Suppressor macrophage treated with lipopolysaccharide for 4 hours (primary cell): ENCODE results near the gene DNAJB8.

ENCODE experiments used
- DNase-seq: peaks from one replicate; pipeline ENCODE4 v3.0.0-alpha.2; 2020

Gene DNAJB8

GRCh38 chr3:128463771-128464170 is 2.9 kb downstream of the DNAJB8 start:
- no peak for DNase-seq

DNA sequence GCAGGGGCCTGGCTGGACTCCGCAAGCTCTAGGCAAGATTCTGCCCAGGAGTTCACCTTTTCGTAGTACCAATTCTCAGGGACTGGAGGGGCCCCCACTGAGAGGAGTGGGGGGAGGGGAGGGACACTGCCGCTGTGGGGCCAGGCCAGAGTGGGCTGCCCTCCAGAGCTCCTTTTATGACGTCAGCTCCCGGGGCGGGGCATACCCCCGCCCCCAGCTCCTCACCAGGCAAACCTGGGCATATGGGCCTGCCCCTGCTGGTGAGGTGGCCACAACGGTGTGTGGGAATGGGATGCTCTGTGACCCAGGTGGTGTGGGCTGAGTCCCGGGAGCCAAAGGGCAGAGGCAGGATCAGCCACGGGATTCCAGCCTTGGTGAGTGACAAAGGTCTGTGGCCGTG is 3.3 kb downstream of the DNAJB8 start:
- DNase-seq, result no peak

DNA sequence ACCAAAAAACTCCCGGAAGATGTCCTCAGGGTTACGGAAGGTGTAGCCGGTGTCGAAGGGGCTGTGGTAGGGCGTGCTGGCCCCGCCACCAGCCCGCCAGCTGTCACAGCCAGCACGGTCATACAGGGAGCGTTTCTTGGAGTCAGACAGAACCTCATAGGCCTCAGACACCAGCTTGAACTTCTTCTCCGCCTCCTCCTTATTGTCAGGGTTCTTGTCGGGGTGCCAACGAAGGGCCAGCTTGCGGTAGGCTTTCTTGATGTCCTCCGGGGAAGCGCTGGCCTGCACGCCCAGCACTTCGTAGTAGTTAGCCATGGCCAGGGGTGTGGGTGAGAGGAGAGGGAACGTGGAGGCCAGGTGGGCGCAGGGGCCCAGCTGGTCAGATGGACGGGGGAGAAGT is 3.8 kb downstream of the DNAJB8 start:
- DNase-seq, result no peak

DNA sequence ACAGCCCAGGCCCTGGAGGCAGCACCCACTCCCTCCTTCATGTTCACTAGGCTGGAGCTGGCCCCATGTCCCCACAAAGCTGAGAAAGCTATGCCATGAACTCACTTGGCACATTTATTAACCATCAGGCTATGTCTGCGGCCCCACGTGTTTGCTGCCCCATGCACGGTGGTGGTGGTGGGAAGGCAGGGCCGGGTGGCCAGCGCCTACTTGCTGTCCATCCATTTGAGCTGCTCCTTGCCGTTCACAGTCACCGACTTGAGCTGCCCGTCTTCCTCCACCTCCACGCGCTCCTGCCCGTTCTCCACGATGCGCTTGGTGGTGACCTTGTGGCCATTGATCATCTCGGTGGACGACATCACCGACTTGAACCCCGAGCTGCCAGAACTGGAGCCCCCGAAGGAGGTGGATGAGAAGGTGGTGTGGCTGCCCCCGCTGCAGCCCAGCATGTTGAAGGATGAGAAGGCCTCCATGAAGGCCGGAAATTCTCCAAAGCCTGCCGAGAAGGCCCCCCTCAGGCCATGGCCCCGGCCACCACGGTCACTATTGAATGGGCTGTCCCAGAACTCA is 4.3 kb downstream of the DNAJB8 start:
- no peak for DNase-seq

GRCh38 chr3:128461731-128462130 is 5.0 kb downstream of the DNAJB8 start:
- DNase-seq, result no peak

GRCh38 chr3:128459461-128459820 is 7.2 kb downstream of the DNAJB8 start:
- DNase-seq, result no peak

GRCh38 chr3:128458746-128459460 is 7.8 kb downstream of the DNAJB8 start:
- no peak for DNase-seq

DNA sequence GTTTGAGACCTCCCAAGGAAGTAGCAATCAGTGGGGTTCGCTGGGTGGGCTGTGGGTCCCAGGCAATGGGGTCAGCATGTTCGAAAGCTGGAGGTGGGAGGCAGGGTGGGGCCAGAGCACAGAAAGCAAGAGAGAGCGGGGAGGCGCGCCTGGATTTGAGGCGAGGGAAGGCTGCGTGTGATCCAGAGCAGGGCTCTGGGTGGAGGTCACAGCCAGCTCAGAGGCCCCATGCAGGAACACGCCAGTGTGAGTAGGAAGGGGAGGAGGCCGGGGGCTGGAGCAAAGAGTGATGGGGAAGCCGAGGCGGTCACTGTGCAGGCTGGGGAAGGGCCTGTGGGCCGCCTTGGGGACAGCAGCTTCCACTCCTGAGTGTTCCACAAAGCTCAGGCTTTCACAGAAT is 8.8 kb downstream of the DNAJB8 start:
- no peak for DNase-seq

GRCh38 chr3:128456776-128457715 is 9.6 kb downstream of the DNAJB8 start:
- no peak for DNase-seq

- no peak for DNase-seq
Measured at GRCh38 chr3:128455786-128456748, 10.6 kb downstream of the DNAJB8 start.

- no peak for DNase-seq
Measured at GRCh38 chr3:128455116-128455515, 11.6 kb downstream of the DNAJB8 start.

DNA sequence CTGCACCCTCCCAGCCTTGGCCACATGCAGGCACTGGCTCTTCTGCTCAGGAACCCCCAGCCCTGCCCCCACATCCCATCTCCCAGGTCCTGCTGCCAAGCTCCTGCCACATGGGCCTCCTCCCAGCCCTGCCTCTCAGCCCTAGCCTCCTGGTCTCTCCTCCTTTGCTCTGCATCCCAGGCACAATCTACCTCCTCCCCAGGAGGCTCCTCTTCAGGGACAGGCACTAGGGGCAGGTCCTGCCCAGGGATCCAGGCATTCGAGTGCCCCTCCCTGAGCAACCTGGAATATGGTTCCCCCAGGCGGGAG is 12.4 kb downstream of the DNAJB8 start:
- DNase-seq, result no peak

GRCh38 chr3:128453501-128454309 is 13.0 kb downstream of the DNAJB8 start:
- no peak for DNase-seq

DNA sequence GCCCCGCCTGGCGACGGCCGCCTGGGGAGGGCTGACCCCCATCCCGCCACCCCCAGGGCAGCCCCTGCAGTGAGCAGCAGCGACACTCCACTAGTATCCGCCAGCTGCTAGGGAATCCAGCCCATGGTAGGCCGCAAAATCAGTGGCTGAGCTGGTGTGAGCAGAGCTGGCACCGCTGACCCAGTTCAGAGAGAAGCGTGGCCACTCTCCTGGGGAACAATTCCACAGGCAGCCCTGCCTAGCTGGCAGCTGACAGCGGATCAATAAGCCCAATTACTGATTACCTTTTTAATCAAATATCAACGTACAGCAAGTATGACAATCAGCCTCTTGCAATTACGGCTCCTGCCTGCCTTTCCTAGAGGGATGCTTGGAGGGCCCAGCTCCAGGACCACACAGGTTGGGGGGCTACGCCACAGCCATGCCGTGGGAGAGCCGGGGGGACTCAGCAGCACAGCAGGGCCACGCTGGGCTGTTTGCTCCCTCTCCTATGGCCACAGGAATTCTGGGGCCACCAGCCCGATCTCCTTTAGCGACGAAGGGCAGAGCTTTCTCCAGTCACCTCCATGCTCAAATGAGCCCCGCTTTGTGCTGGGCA is 13.9 kb downstream of the DNAJB8 start:
- DNase-seq, result no peak

GRCh38 chr3:128452120-128452519 is 14.6 kb downstream of the DNAJB8 start:
- DNase-seq, result no peak

DNA sequence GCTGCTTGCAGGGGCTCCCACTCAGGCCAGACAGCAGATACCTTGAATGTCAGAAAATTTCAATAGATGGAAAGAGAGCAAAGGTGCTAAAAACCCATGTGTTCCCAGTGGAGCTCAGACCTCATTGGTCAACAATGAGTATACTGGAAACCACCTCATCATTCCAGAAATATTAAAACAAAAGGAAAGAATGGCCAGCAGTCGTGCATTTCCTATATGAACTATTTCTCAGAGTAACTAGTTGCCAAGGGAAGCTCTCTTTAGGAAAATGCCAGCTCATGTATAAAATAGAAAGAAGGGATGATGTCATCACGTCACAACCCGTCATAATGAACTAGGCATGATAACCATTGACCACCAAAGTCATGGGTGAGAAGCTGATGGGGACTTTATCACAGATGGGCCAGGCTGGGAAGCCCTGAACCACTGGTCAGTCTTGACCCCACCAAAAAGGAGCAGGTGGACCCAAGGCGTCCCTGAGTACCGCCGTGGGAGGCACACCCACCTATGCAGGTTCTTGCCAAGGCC is 17.5 kb downstream of the DNAJB8 start:
- no peak for DNase-seq

- no peak for DNase-seq
Measured at GRCh38 chr3:128448491-128448890, 18.2 kb downstream of the DNAJB8 start.

DNA sequence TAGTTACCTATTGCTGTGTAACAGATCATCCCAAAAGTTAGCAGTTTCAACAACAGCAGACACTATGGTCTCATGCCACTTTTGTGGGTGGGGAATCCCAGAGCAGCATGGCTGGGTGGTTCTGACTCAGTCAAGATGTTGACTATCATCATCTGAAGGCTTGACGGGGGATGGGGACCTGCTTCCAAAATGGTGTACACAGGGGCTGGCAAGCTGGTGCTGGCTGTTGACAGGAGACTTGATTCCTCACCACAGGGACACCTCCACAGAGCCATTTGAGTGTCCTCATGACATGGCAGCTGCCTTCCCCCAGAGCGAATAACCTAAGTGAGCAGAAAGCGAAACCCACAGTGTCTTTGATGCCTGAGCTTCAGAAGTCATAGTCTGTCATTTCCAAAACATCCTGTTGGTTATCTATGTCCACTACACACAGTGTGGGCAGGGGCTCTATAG is 19.1 kb downstream of the DNAJB8 start:
- DNase-seq, result peak; percentile 57

GRCh38 chr3:128446821-128447220 is 19.9 kb downstream of the DNAJB8 start:
- peak; percentile 25 for DNase-seq

GRCh38 chr3:128445357-128445756 is 21.3 kb downstream of the DNAJB8 start:
- DNase-seq, result no peak

DNA sequence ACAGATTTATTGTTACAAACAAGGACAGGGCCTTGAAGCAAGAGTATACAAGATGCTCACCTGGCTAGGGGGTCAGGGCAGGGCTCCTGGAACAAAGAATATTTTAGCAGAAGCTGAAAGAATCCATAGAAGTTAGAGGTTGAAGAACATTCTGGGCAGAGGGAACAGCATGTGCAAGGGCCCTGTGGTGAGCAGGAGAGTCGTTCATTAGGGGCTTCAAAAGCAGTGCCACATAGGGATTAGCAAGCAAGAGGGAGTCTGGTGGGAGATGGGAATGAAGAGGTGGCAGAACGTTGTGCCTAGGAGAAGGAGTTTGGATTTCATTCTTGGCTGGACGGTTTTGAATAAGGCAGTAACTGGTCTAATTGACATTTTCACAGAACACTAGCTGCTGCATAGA is 22.9 kb downstream of the DNAJB8 start:
- no peak for DNase-seq
